A549 (cell line): ENCODE results near the gene A4GALT. TPM values are rescaled to one million over a fixed set of nuclear protein-coding genes. Genes with fewer than 3 reads are reported as not detected.

ENCODE experiments used
- ATAC-seq, 2 experiments: fragments of 200-7000 bp in 1 of 2; fragments of >200 bp in 1 of 2; cut with Nextera tagmentation in 1 of 2; cut with Tn5 transposase in 1 of 2; 3 replicates each; pipeline versions ENCODE4 v1.8.0 to v1.9.1; 2018 to 2020; ENCODE audit warnings: mild to moderate bottlenecking in 1 of 2, moderate library complexity in 1 of 2
- CTCF ChIA-PET: fragments of 300-600 bp; sonication (Branson Sonifier 250); formaldehyde crosslinking; extraction: SDS; loops from one replicate; lab custom pipeline; 2021; ENCODE audit warnings: antibody characterized with exemption, inconsistent platforms; lab: Yijun Ruan, JAX
- POLR2A ChIA-PET: fragments of 350-600 bp; formaldehyde crosslinking; extraction: SDS; loops from one replicate; lab custom pipeline; 2021; ENCODE audit warnings: antibody characterized with exemption, inconsistent platforms; lab: Yijun Ruan, JAX
- DNase-seq, 2 experiments: peaks; one replicate each; pipeline versions ENCODE4 v3.0.0 to v3.0.0-alpha.2; 2011 to 2016; ENCODE audit warnings: low read depth in 1 of 2, low spot score in 1 of 2
- FAIRE-seq: peaks from 2 replicates; lab custom pipeline; 2011; peaks lifted over from hg19 to GRCh38; lab: Jason Lieb, UNC
- H3K27ac ChIP-seq, 2 experiments: fragments of >200 bp; sonication (Bioruptor Twin); formaldehyde crosslinking; 3 replicates each; pipeline ENCODE4 v1.5.1; 2016 to 2017
- H3K4me1 ChIP-seq: fragments of >200 bp; sonication (Bioruptor Twin); formaldehyde crosslinking; 3 replicates; pipeline ENCODE4 v1.6.1; 2016
- H3K4me2 ChIP-seq: fragments of >200 bp; sonication (Bioruptor Twin); formaldehyde crosslinking; 3 replicates; pipeline ENCODE4 v1.6.1; 2016
- H3K4me3 ChIP-seq: fragments of >200 bp; sonication (Bioruptor Twin); formaldehyde crosslinking; 3 replicates; pipeline ENCODE4 v1.5.1; 2016
- H3K9me3 ChIP-seq: fragments of >200 bp; sonication (Bioruptor Twin); formaldehyde crosslinking; 3 replicates; pipeline ENCODE4 v1.6.1; 2016
- BCL3 ChIP-seq: fragments of >200 bp; sonication (Bioruptor Twin); formaldehyde crosslinking; IDR thresholded peaks from 3 replicates; pipeline ENCODE4 v1.6.1; 2016
- CHD4 ChIP-seq: fragments of 200-600 bp; sonication (generic); IDR thresholded peaks from 2 replicates; pipeline ENCODE4 v1.6.1; 2016; ENCODE audit warnings: antibody characterized with exemption, mild to moderate bottlenecking, borderline replicate concordance
- EHF ChIP-seq: fragments of 250-450 bp; sonication (Bioruptor Pico); IDR thresholded peaks from 2 replicates; pipeline ENCODE4 v1.5.0; 2020; ENCODE audit warnings: mild to moderate bottlenecking
- EHMT2 ChIP-seq: fragments of 200-600 bp; sonication (generic); IDR thresholded peaks from 2 replicates; pipeline ENCODE4 v1.6.1; 2016; ENCODE audit warnings: antibody characterized with exemption, low read depth, mild to moderate bottlenecking, moderate library complexity
- EP300 ChIP-seq, 2 experiments: fragments of >200 bp; sonication (Bioruptor Twin); formaldehyde crosslinking; IDR thresholded peaks; 2 replicates in 1 of 2; 3 replicates in 1 of 2; pipeline ENCODE4 v1.6.1; 2016 to 2017
- FOSB ChIP-seq: fragments of 250-450 bp; sonication (Bioruptor Pico); IDR thresholded peaks from 2 replicates; pipeline ENCODE4 v1.5.0; 2020; ENCODE audit warnings: mild to moderate bottlenecking, moderate library complexity
- HES2 ChIP-seq: fragments of >200 bp; sonication (Bioruptor Twin); formaldehyde crosslinking; IDR thresholded peaks from 2 replicates; pipeline ENCODE4 v1.6.1; 2016
- HEYL ChIP-seq: fragments of 250-450 bp; sonication (Bioruptor Pico); IDR thresholded peaks from 2 replicates; pipeline ENCODE4 v1.8.0; 2021; ENCODE audit warnings: mild to moderate bottlenecking, moderate library complexity
- HOXB13 ChIP-seq: fragments of 250-450 bp; sonication (Bioruptor Pico); IDR thresholded peaks from 2 replicates; pipeline ENCODE4 v1.5.0; 2020; ENCODE audit warnings: low read depth, mild to moderate bottlenecking, moderate library complexity
- JUNB ChIP-seq: fragments of >200 bp; sonication (Bioruptor Twin); formaldehyde crosslinking; IDR thresholded peaks from 2 replicates; pipeline ENCODE4 v1.6.1; 2016
- KDM5A ChIP-seq: fragments of 200-600 bp; sonication (generic); IDR thresholded peaks from 2 replicates; pipeline ENCODE4 v1.6.1; 2016; ENCODE audit warnings: antibody characterized with exemption, mild to moderate bottlenecking
- MAFK ChIP-seq: fragments of 450-650 bp; IDR thresholded peaks from 2 replicates; pipeline ENCODE4 v1.6.1; 2014; ENCODE audit not compliant: partially characterized antibody
- MYC ChIP-seq: IDR thresholded peaks from 2 replicates; pipeline ENCODE4 v1.6.1; 2012; ENCODE audit warnings: mild to moderate bottlenecking, inconsistent platforms, low read length, improper control_type of control experiment, borderline replicate concordance
- NR3C1 ChIP-seq: fragments of >200 bp; sonication (Bioruptor Twin); formaldehyde crosslinking; IDR thresholded peaks from 3 replicates; pipeline ENCODE4 v1.6.1; 2017
- PHF8 ChIP-seq: fragments of 200-600 bp; sonication (generic); IDR thresholded peaks from 2 replicates; pipeline ENCODE4 v1.6.1; 2016; ENCODE audit warnings: low read depth, mild to moderate bottlenecking, antibody characterized with exemption, moderate library complexity, borderline replicate concordance
- POLR2AphosphoS2 ChIP-seq: conservative IDR thresholded peaks from 2 replicates; pipeline ENCODE4 v1.6.1; 2012; ENCODE audit warnings: low read length, improper control_type of control experiment, inconsistent platforms
- RARB ChIP-seq: fragments of 250-450 bp; sonication (Bioruptor Pico); IDR thresholded peaks from 2 replicates; pipeline ENCODE4 v1.8.0; 2021; ENCODE audit warnings: mild to moderate bottlenecking, moderate library complexity
- RCOR1 ChIP-seq: fragments of 150-350 bp; IDR thresholded peaks from 2 replicates; pipeline ENCODE4 v1.6.1; 2014; ENCODE audit warnings: antibody characterized with exemption, low read length, low read depth
- RNF2 ChIP-seq: fragments of 200-600 bp; sonication (generic); IDR thresholded peaks from 2 replicates; pipeline ENCODE4 v1.6.1; 2016; ENCODE audit warnings: low read depth, mild to moderate bottlenecking, antibody characterized with exemption, moderate library complexity, borderline replicate concordance
- SMC3 ChIP-seq: fragments of >200 bp; sonication (Bioruptor Twin); formaldehyde crosslinking; IDR thresholded peaks from 3 replicates; pipeline ENCODE4 v1.6.1; 2018; ENCODE audit warnings: inconsistent platforms
- SREBF2 ChIP-seq: fragments of 450-650 bp; IDR thresholded peaks from 2 replicates; pipeline ENCODE4 v1.6.1; 2014; ENCODE audit warnings: mild to moderate bottlenecking, moderate library complexity
- TFCP2L1 ChIP-seq: fragments of 250-450 bp; sonication (Bioruptor Pico); IDR thresholded peaks from 2 replicates; pipeline ENCODE4 v1.5.0; 2021; ENCODE audit warnings: mild to moderate bottlenecking
- USF2 ChIP-seq: fragments of 450-650 bp; IDR thresholded peaks from 2 replicates; pipeline ENCODE4 v1.6.1; 2014; ENCODE audit warnings: antibody characterized with exemption
- ZSCAN20 ChIP-seq: fragments of 250-450 bp; sonication (Bioruptor Pico); IDR thresholded peaks from 2 replicates; pipeline ENCODE4 v1.8.0; 2022; ENCODE audit warnings: mild to moderate bottlenecking, moderate library complexity
- WGBS: methylation state at CpG from one replicate; pipeline ENCODE4 v1.1.6; 2017; ENCODE audit errors: missing lambda C conversion rate; 5-methylcytosine and 5-hydroxymethylcytosine counted together
- polyA plus RNA-seq, 4 experiments: library from polyadenylated mRNA; depleted of rRNA in 3 of 4; stranded (reverse); fragments of >200 nt; fragmentation: RNase III in 1 of 4; extraction: RNeasy Plus Mini Kit Qiagen cat#74134 plus additional on column Dnase treatment in 1 of 4; gene quantifications; 2 replicates in 3 of 4; 3 replicates in 1 of 4; pipeline ENCODE4 v1.2.3, GENCODE V29; 2011 to 2017

The A4GALT gene
- polyA plus RNA-seq, 2 of the 4 experiments (the other 2 are of a cell fraction): 5.1 to 7.8 TPM

- FAIRE-seq (no peak), DNase-seq (no peak), ATAC-seq (no peak)
- peaks cover 42% of the 10 kb centered on the region for H3K4me1 ChIP-seq
- CTCF ChIA-PET: interaction anchor here (1.3 kb wide), 1 partner anchor 24 kb away, joined by 3 read pairs; no protein-coding TSS in a partner anchor
- H3K9me3 ChIP-seq: no peaks in the 10 kb centered on the region
- H3K27ac ChIP-seq: peak overlapping the region; percentile 71 to 90
- TF ChIP-seq HEYL (CRISPR knock-in tag): no peak
- no peak for TF ChIP-seq BCL3
- TF ChIP-seq TFCP2L1 (CRISPR knock-in tag): no peak
- no peak for TF ChIP-seq EHF (CRISPR knock-in tag)
- no peak for TF ChIP-seq SMC3
- no peak for TF ChIP-seq NR3C1
- no peak for TF ChIP-seq POLR2AphosphoS2
- TF ChIP-seq EHMT2: no peak
- no peak for TF ChIP-seq HOXB13 (CRISPR knock-in tag)
- TF ChIP-seq HES2: no peak
- no peak for TF ChIP-seq RNF2
- no peak for TF ChIP-seq JUNB
- no peak for TF ChIP-seq RARB (CRISPR knock-in tag)
- 65% methylated on average over 13 of the region's 14 CpGs for WGBS
- peak overlapping the region; percentile 57 for H3K4me2 ChIP-seq
- no peak overlapping the region for H3K4me3 ChIP-seq
- POLR2A ChIA-PET: no interaction called here
Measured at GRCh38 chr22:42686756-42687491, 33.7 kb downstream of the A4GALT start.

- Histone ChIP-seq H3K27ac (peak overlapping the region; percentile 71 to 90), H3K4me2 (peak overlapping the region; percentile 57), H3K4me1 (peaks cover 42% of the 10 kb centered on the region), H3K4me3 (no peak overlapping the region), H3K9me3 (no peaks in the 10 kb centered on the region)
- ATAC-seq: peak; percentile 19 to 39; a peak in 3 of 6 replicates
- no peak for FAIRE-seq
- TF ChIP-seq KDM5A: no peak
- no peak for TF ChIP-seq EHMT2
- no peak for TF ChIP-seq SREBF2
- no peak for TF ChIP-seq CHD4
- no peak for TF ChIP-seq FOSB (CRISPR knock-in tag)
- no peak for TF ChIP-seq ZSCAN20
- TF ChIP-seq RARB (CRISPR knock-in tag): no peak
- TF ChIP-seq MAFK: no peak
- no peak for TF ChIP-seq PHF8
- TF ChIP-seq RNF2: no peak
- no peak for TF ChIP-seq EHF (CRISPR knock-in tag)
- TF ChIP-seq MYC: no peak
- no peak for TF ChIP-seq RCOR1
- TF ChIP-seq EP300 (IDR thresholded peaks at IDR 0.05): no peak
- no peak for TF ChIP-seq USF2
- WGBS: 72% methylated on average over 5 of the region's 5 CpGs
- CTCF ChIA-PET: interaction anchor here (1.3 kb wide), 1 partner anchor 23 kb away, joined by 3 read pairs; no protein-coding TSS in a partner anchor
- peak in 1 of 2 experiments; percentile 11 for DNase-seq
- POLR2A ChIA-PET: no interaction called here
Measured at GRCh38 chr22:42685941-42686653, 34.6 kb downstream of the A4GALT start.
